GM13976 (cell line): Measurements from ENCODE around the gene ENOX1.
"Not testable (repeated sequence)": the region's sequence is repeated elsewhere in the genome, so short reads cannot be mapped to it uniquely, and the experiment has no call there.

ENCODE experiments used
- DNase-seq: peaks from one replicate; pipeline ENCODE4 v3.0.0; 2012; ENCODE audit warnings: low spot score
- CTCF ChIP-seq: IDR thresholded peaks from 2 replicates; pipeline ENCODE4 v1.5.1; 2012; ENCODE audit warnings: borderline replicate concordance, mild to moderate bottlenecking; ENCODE audit not compliant: insufficient read depth; ENCODE audit errors: extremely low read depth, missing control alignments, control extremely low read depth
- in situ Hi-C: fragments of 300-500 bp; cut with MboI; formaldehyde crosslinking; loops from one replicate; pipeline ENCODE4 v1.12.0; 2022; ENCODE audit warnings: low sequenced_read_pairs, mixed read lengths, inconsistent platforms; ENCODE audit not compliant: unreplicated experiment

The ENOX1 gene

GRCh38 chr13:43431841-43432240 lies 354.9 kb downstream of the ENOX1 start:
- DNase-seq: no peak
- in situ Hi-C loops: no loop called here
- TF ChIP-seq CTCF: no peak

GRCh38 chr13:43431290-43431716 lies 355.5 kb downstream of the ENOX1 start:
- in situ Hi-C loops: no loop called here
- DNase-seq: no peak
- TF ChIP-seq CTCF: no peak

GRCh38 chr13:43428545-43429296 lies 358.1 kb downstream of the ENOX1 start:
- DNase-seq: no peak
- TF ChIP-seq CTCF: no peak
- in situ Hi-C loops: no loop called here

GRCh38 chr13:43426355-43426754 lies 360.4 kb downstream of the ENOX1 start:
- in situ Hi-C loops: no loop called here
- TF ChIP-seq CTCF: no peak
- DNase-seq: no peak

GRCh38 chr13:43425234-43425633 lies 361.5 kb downstream of the ENOX1 start:
- in situ Hi-C loops: no loop called here
- no peak for TF ChIP-seq CTCF
- DNase-seq: no peak

- in situ Hi-C loops: no loop called here
- TF ChIP-seq CTCF: no peak
- DNase-seq: no peak
Observed at GRCh38 chr13:43424412-43424811, 362.4 kb downstream of the ENOX1 start.

GRCh38 chr13:43422116-43422515 lies 364.7 kb downstream of the ENOX1 start:
- in situ Hi-C loops: no loop called here
- no peak for DNase-seq

GRCh38 chr13:43416842-43417241 lies 369.9 kb downstream of the ENOX1 start:
- in situ Hi-C loops, DNase-seq: not testable (repeated sequence)

More at GRCh38 chr13:43422116-43422515, 364.7 kb downstream of the ENOX1 start:
- TF ChIP-seq CTCF: no peak

GRCh38 chr13:43416408-43416807 lies 370.4 kb downstream of the ENOX1 start:
- in situ Hi-C loops: not testable (repeated sequence)

GRCh38 chr13:43415903-43416391 lies 370.8 kb downstream of the ENOX1 start:
- in situ Hi-C loops, DNase-seq: not testable (repeated sequence)

More at GRCh38 chr13:43416408-43416807, 370.4 kb downstream of the ENOX1 start:
- not testable (repeated sequence) for DNase-seq
